H1 (cell line): Measurements from ENCODE around the gene BCAS3. TPM values are rescaled to one million over a fixed set of nuclear protein-coding genes. Genes with fewer than 3 reads are reported as not detected.

Experiments used
- CTCF ChIA-PET: fragments of 300-600 bp; sonication (Branson Sonifier 250); formaldehyde crosslinking; loops from one replicate; lab custom pipeline; 2021; ENCODE audit not compliant: partially characterized antibody; lab: Charles Lee
- POLR2A ChIA-PET: fragments of 300-600 bp; sonication (Branson Sonifier 250); formaldehyde crosslinking; loops from one replicate; lab custom pipeline; 2021; ENCODE audit warnings: inconsistent platforms; ENCODE audit not compliant: partially characterized antibody; lab: Charles Lee
- DNase-seq, 2 experiments: peaks; one replicate each; pipeline versions ENCODE4 v3.0.0 to v3.0.0-alpha.2; 2010 to 2022; ENCODE audit warnings: low spot score in 2 of 2, low read depth in 1 of 2, mixed read lengths in 1 of 2
- FAIRE-seq: peaks from 2 replicates; lab custom pipeline; 2011; peaks lifted over from hg19 to GRCh38; lab: Jason Lieb, UNC
- H2AFZ ChIP-seq: 2 replicates; pipeline ENCODE4 v1.8.1; 2012; ENCODE audit warnings: low read length, inconsistent platforms
- H2AK5ac ChIP-seq: 2 replicates; pipeline ENCODE4 v1.6.1; 2013; ENCODE audit warnings: low read depth, low read length
- H2BK120ac ChIP-seq: replicated peaks from 2 replicates; pipeline ENCODE3; 2013; ENCODE audit warnings: low read depth, low read length, inconsistent platforms
- H2BK12ac ChIP-seq: 2 replicates; pipeline ENCODE4 v1.6.1; 2013; ENCODE audit warnings: low read depth, low read length
- H2BK15ac ChIP-seq: 2 replicates; pipeline ENCODE4 v1.6.1; 2013; ENCODE audit warnings: low read length
- H2BK20ac ChIP-seq: 2 replicates; pipeline ENCODE4 v1.6.1; 2013; ENCODE audit warnings: low read length
- H2BK5ac ChIP-seq: 2 replicates; pipeline ENCODE4 v1.6.1; 2013; ENCODE audit warnings: low read depth, low read length
- H3K14ac ChIP-seq: 2 replicates; pipeline ENCODE4 v1.6.1; 2013; ENCODE audit warnings: inconsistent platforms; ENCODE audit not compliant: insufficient read length
- H3K18ac ChIP-seq: 2 replicates; pipeline ENCODE4 v1.6.1; 2013; ENCODE audit warnings: low read length; ENCODE audit errors: extremely low read depth
- H3K23ac ChIP-seq: 2 replicates; pipeline ENCODE4 v1.6.1; 2013; ENCODE audit warnings: inconsistent platforms; ENCODE audit not compliant: insufficient read length
- H3K23me2 ChIP-seq: 2 replicates; pipeline ENCODE4 v1.6.1; 2013; ENCODE audit warnings: low read depth, low read length
- H3K27ac ChIP-seq: 2 replicates; pipeline ENCODE4 v1.6.1; 2011; ENCODE audit warnings: low read depth, low read length, inconsistent platforms
- H3K27me3 ChIP-seq, 4 experiments: replicated peaks in 1 of 4; 1 replicate in 1 of 4; 2 replicates in 3 of 4; pipeline versions ENCODE4 v1.6.1 to v1.8.1; 2011 to 2013; ENCODE audit warnings: low read length in 3 of 4, mild to moderate bottlenecking in 3 of 4, inconsistent platforms in 2 of 4, mixed read lengths in 2 of 4, moderate library complexity in 1 of 4; ENCODE audit not compliant: control insufficient read depth in 3 of 4, insufficient read depth in 3 of 4; ENCODE audit errors: extremely low read depth in 1 of 4
- H3K36me3 ChIP-seq, 4 experiments: 2 replicates each; pipeline versions ENCODE4 v1.6.1 to v1.8.1; 2011 to 2013; ENCODE audit warnings: mild to moderate bottlenecking in 4 of 4, low read length in 3 of 4, moderate library complexity in 2 of 4, control low read depth in 1 of 4, inconsistent platforms in 1 of 4; ENCODE audit not compliant: insufficient read depth in 4 of 4, control insufficient read depth in 2 of 4
- H3K4ac ChIP-seq: replicated peaks from 2 replicates; pipeline ENCODE3; 2013; ENCODE audit warnings: low read length, low read depth, mixed read lengths, inconsistent platforms; ENCODE audit not compliant: insufficient read length
- H3K4me1 ChIP-seq, 4 experiments: replicated peaks in 1 of 4; 1 replicate in 1 of 4; 2 replicates in 3 of 4; pipeline versions ENCODE4 v1.6.1 to v1.8.1; 2011 to 2013; ENCODE audit warnings: low read length in 3 of 4, inconsistent platforms in 2 of 4, mixed read lengths in 1 of 4; ENCODE audit not compliant: insufficient read depth in 4 of 4, control insufficient read depth in 3 of 4
- H3K4me2 ChIP-seq, 2 experiments: 2 replicates each; pipeline versions ENCODE4 v1.6.1 to v1.8.1; 2011 to 2013; ENCODE audit warnings: low read depth in 2 of 2, low read length in 2 of 2, control low read depth in 1 of 2, inconsistent platforms in 1 of 2, mild to moderate bottlenecking in 1 of 2; ENCODE audit not compliant: insufficient read depth in 1 of 2
- H3K4me3 ChIP-seq, 4 experiments: fragments of 200-600, 300-600 bp in 1 of 4; sonication (generic), shearing (Covaris generic), sonication (Bioruptor Twin) in 1 of 4; 2 replicates each; pipeline versions ENCODE4 v1.5.1 to v1.8.1; 2011 to 2016; ENCODE audit warnings: low read length in 4 of 4, low read depth in 3 of 4, control low read depth in 2 of 4, inconsistent platforms in 2 of 4, mild to moderate bottlenecking in 2 of 4, mixed read lengths in 1 of 4, moderate library complexity in 1 of 4; ENCODE audit not compliant: insufficient read depth in 2 of 4; ENCODE audit errors: extremely low read depth in 1 of 4
- H3K56ac ChIP-seq: replicated peaks from 2 replicates; pipeline ENCODE3; 2013; ENCODE audit warnings: low read depth, mild to moderate bottlenecking, mixed read lengths, low read length, inconsistent platforms; ENCODE audit not compliant: insufficient read length
- H3K79me1 ChIP-seq: 2 replicates; pipeline ENCODE4 v1.6.1; 2013; ENCODE audit warnings: low read depth, low read length, control low read depth
- H3K79me2 ChIP-seq, 2 experiments: 2 replicates each; pipeline versions ENCODE4 v1.6.1 to v1.8.1; 2012 to 2013; ENCODE audit warnings: low read length in 2 of 2, mild to moderate bottlenecking in 2 of 2, inconsistent platforms in 1 of 2; ENCODE audit not compliant: insufficient read depth in 2 of 2, control insufficient read depth in 1 of 2
- H3K9ac ChIP-seq, 4 experiments: replicated peaks in 1 of 4; 1 replicate in 1 of 4; 2 replicates in 3 of 4; pipeline versions ENCODE4 v1.6.1 to v1.8.1; 2011 to 2013; ENCODE audit warnings: low read depth in 3 of 4, low read length in 3 of 4, control low read depth in 2 of 4, mild to moderate bottlenecking in 2 of 4, moderate library complexity in 2 of 4, inconsistent platforms in 1 of 4; ENCODE audit errors: extremely low read depth in 1 of 4
- H3K9me3 ChIP-seq, 2 experiments: 2 replicates each; pipeline versions ENCODE4 v1.6.1 to v1.8.1; 2012 to 2013; ENCODE audit warnings: mild to moderate bottlenecking in 2 of 2, moderate library complexity in 2 of 2, control low read depth in 1 of 2, inconsistent platforms in 1 of 2, low read depth in 1 of 2, low read length in 1 of 2, mixed read lengths in 1 of 2; ENCODE audit not compliant: insufficient read depth in 2 of 2
- H4K20me1 ChIP-seq, 2 experiments: replicated peaks in 1 of 2; 2 replicates each; pipeline versions ENCODE3 to v1.8.1; 2011 to 2013; ENCODE audit warnings: inconsistent platforms in 2 of 2, low read length in 2 of 2, mild to moderate bottlenecking in 1 of 2; ENCODE audit not compliant: insufficient read depth in 2 of 2, control insufficient read depth in 1 of 2
- H4K5ac ChIP-seq: 2 replicates; pipeline ENCODE4 v1.6.1; 2013; ENCODE audit warnings: low read length, low read depth, mixed read lengths, inconsistent platforms; ENCODE audit not compliant: insufficient read length
- H4K8ac ChIP-seq: 2 replicates; pipeline ENCODE4 v1.8.0; 2013; ENCODE audit warnings: mild to moderate bottlenecking, moderate library complexity, low read length, inconsistent platforms; ENCODE audit not compliant: insufficient read depth; ENCODE audit errors: extremely low read depth
- H4K91ac ChIP-seq: replicated peaks from 2 replicates; pipeline ENCODE3; 2013; ENCODE audit warnings: low read length, mixed read lengths, inconsistent platforms; ENCODE audit not compliant: insufficient read length
- SP1 ChIP-seq: IDR thresholded peaks from 2 replicates; pipeline ENCODE4 v1.6.1; 2011; ENCODE audit warnings: low read depth, low read length
- WGBS, 2 experiments: shearing (Covaris generic) in 1 of 2; methylation state at CpG; one replicate each; pipeline versions ENCODE4 v1.1.6 to v1.1.7; 2013 to 2015; ENCODE audit warnings: low lambda C conversion rate in 2 of 2, mixed read lengths in 2 of 2, inconsistent platforms in 1 of 2, low coverage in 1 of 2, missing lambda C conversion rate in 1 of 2; ENCODE audit not compliant: insufficient replicate concordance in 2 of 2, insufficient coverage in 1 of 2, insufficient read length in 1 of 2; ENCODE audit errors: extremely low coverage in 1 of 2, missing lambda C conversion rate in 1 of 2; 5-methylcytosine and 5-hydroxymethylcytosine counted together
- polyA plus RNA-seq, 7 experiments: library from polyadenylated mRNA; depleted of rRNA in 3 of 7; stranded (reverse) in 5 of 7; unstranded in 2 of 7; fragments of >200 nt in 5 of 7; fragments of 200-250 nt in 2 of 7; gene quantifications; 1 replicate in 5 of 7; 2 replicates in 1 of 7; 4 replicates in 1 of 7; pipeline versions ENCODE4 v1.2.1 to v1.2.3, GENCODE V29; 2011 to 2013; ENCODE audit warnings: missing spikeins in 2 of 7, mixed read lengths in 2 of 7
- total RNA-seq: library from RNA; stranded (reverse); fragmentation: NEBNext Ultra II Directional; extraction: Animal tissue kit (Norgen Biotek cat#: 25700); gene quantifications from 2 replicates; pipeline ENCODE4 v1.2.1, GENCODE V29; 2021

Gene BCAS3
- total and polyA plus RNA-seq, 2 of the 8 experiments (the other 6 are each of a cell fraction or from before 2014, with no cell fraction given): 9.9 to 13.3 TPM

DNA sequence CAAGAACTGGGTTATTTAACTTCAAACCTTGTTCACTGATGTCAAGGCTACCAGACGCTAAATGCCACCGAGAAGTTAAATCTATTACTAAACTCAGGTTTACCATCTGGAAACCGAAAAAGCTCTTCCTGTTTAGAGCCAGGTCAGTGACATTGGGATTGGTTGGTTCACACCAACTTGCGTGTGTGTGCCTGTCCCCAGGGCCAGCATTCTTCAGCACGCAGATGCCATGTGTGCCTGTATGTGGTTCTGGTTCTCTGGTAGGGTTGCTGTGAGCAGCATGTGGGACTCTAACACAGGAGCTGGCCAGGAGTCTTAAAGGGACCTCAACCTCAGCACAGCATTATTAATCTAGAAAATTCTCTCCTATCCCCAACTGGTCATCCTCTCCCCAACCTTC is 703.9 kb downstream of the BCAS3 start:
- no peaks in the 10 kb centered on the region for H3K9me3 ChIP-seq
- H3K27me3 ChIP-seq: no peaks in the 10 kb centered on the region
- no peak overlapping the region for H3K4ac ChIP-seq
- ChIA-PET POLR2A (no interaction called here), CTCF (interaction anchor here (1.0 to 2.4 kb wide), 4 partner anchors 8 to 30 kb away, joined by 4 to 10 read pairs (median 6); no protein-coding TSS in a partner anchor)
- no peak overlapping the region for H3K14ac ChIP-seq
- no peak overlapping the region for H3K4me2 ChIP-seq
- no peaks in the 10 kb centered on the region for H3K36me3 ChIP-seq
- H3K79me1 ChIP-seq: no peaks in the 10 kb centered on the region; the same call in 1 of the 2 replicates
- H3K27ac ChIP-seq: no peak overlapping the region
- H2AK5ac ChIP-seq: no peak overlapping the region
- H4K20me1 ChIP-seq: no peaks in the 10 kb centered on the region
- no peak overlapping the region for H4K5ac ChIP-seq
- H3K79me2 ChIP-seq: no peaks in the 10 kb centered on the region
- H2AFZ ChIP-seq: no peak overlapping the region
- TF ChIP-seq SP1: no peak
- TF ChIP-seq, all 59 proteins: peak for 0
- Histone ChIP-seq H3K23me2 (no peaks in the 10 kb centered on the region), H2BK15ac (no peak overlapping the region), H4K91ac (no peak overlapping the region), H3K4me3 (no peak overlapping the region), H2BK120ac (no peak overlapping the region), H2BK5ac (no peak overlapping the region), H3K56ac (no peak overlapping the region), H3K9ac (no peak overlapping the region), H3K23ac (no peak overlapping the region), H2BK12ac (no peak overlapping the region), H3K4me1 (peaks cover 0 to 2% (median 0%) of the 10 kb centered on the region in 4 experiments; a peak in 2 of 7 replicates), H3K18ac (no peak overlapping the region), H4K8ac (no peak overlapping the region), H2BK20ac (no peak overlapping the region)
- WGBS, 2 experiments: 93% methylated on average over 5 of the region's 5 CpGs; no CpG with 5 or more reads in 1 of the 2 experiments
- no peak for DNase-seq
- no peak for FAIRE-seq
